ENCODE data around the gene OR4F15. TPM values are rescaled to one million over a fixed set of nuclear protein-coding genes. Genes with fewer than 3 reads are reported as not detected.
A peak's percentile ranks its signal among the peaks of the same experiment; 100 is the strongest.

OR4F15 gene
- total and polyA plus RNA-seq, 4 donors: not detected

DNA sequence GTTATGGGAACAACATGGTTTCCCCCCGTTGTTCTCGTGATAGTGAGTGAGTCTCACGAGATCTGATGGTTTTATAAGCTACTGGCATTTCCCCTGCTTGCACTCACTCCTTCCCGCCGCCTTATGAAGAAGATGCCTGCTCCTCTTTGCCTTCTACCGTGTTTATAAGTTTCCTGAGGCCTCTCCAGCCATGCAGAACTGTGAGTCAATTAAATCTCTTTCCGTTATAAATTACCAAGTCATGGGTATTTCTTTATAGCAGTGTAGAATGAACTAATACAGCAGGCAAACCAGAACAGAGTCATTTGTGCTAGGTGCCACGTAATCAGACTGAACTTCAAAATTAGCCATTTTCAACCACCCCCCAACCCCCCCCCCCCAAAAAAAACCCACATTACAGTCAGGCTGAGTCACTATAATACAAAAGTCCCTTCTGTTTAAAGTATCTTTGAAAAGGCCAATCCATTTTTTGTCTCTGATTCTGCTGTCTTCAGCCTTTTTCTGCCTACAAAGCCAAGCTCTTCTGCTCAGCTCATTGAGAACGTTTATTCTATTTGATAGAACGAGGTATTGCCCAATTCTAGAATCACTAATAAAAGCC lies 4.6 kb upstream of the OR4F15 start:
- Histone ChIP-seq H3K27ac (ENCODE audit: low read depth in 1 of 2, low read length in 1 of 2) (no peak overlapping the region), H3K4me3 (no peak overlapping the region), H3K9ac (ENCODE audit: insufficient read depth in 1 of 2, low read length in 2 of 2) (no peak overlapping the region), H3K4me1 (ENCODE audit: control insufficient read depth in 5 of 5, insufficient read depth in 5 of 5, low read length in 5 of 5) (no peaks in the 10 kb centered on the region), H3K9me3 (ENCODE audit: control insufficient read depth in 4 of 4, insufficient read depth in 3 of 4, low read length in 3 of 4) (peaks cover 0 to 2% (median 0%) of the 10 kb centered on the region in 4 donors), H3K36me3 (ENCODE audit: control insufficient read depth in 4 of 4, insufficient read depth in 4 of 4, low read length in 4 of 4) (no peaks in the 10 kb centered on the region), H3K27me3 (ENCODE audit: control insufficient read depth in 3 of 3, insufficient read depth in 3 of 3, low read length in 2 of 3) (no peaks in the 10 kb centered on the region)
- ATAC-seq (ENCODE audit: insufficient read depth, low FRiP score) (no peak), DNase-seq (no peak)
- TF ChIP-seq, protein P1, sequence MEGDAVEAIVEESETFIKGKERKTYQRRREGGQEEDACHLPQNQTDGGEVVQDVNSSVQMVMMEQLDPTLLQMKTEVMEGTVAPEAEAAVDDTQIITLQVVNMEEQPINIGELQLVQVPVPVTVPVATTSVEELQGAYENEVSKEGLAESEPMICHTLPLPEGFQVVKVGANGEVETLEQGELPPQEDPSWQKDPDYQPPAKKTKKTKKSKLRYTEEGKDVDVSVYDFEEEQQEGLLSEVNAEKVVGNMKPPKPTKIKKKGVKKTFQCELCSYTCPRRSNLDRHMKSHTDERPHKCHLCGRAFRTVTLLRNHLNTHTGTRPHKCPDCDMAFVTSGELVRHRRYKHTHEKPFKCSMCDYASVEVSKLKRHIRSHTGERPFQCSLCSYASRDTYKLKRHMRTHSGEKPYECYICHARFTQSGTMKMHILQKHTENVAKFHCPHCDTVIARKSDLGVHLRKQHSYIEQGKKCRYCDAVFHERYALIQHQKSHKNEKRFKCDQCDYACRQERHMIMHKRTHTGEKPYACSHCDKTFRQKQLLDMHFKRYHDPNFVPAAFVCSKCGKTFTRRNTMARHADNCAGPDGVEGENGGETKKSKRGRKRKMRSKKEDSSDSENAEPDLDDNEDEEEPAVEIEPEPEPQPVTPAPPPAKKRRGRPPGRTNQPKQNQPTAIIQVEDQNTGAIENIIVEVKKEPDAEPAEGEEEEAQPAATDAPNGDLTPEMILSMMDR (IDR thresholded peaks at IDR 0.05; ENCODE audit: control extremely low read depth, extremely low read depth): no peak
- 71 to 77% methylated on average over 10 of the region's 10 CpGs for WGBS, 2 donors

DNA sequence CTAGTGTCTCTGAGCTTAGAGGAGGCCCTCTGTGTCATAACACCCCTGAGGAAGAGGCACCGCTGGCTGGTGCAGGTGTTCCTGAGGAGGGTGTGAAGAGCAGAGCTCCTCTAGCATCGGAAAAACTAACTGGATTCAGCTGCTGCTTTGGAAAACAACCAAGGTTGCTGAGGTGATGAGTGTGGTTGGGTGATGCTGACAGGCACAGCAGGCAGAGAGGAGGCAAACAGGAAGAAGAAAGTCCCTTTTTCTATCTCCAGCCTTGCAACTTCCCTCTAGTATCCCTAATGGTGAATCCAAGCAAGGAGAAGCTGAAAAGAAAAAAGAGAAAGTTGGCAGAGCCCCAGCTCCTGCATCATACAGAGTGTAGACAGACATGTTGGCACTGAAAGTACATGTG lies 3.8 kb upstream of the OR4F15 start:
- no peak overlapping the region for H3K9ac ChIP-seq (ENCODE audit: insufficient read depth in 1 of 2, low read length in 2 of 2)
- ATAC-seq (ENCODE audit: insufficient read depth, low FRiP score) (no peak), DNase-seq (no peak)
- H3K27ac ChIP-seq (ENCODE audit: low read depth in 1 of 2, low read length in 1 of 2): no peak overlapping the region
- H3K36me3 ChIP-seq (ENCODE audit: control insufficient read depth in 4 of 4, insufficient read depth in 4 of 4, low read length in 4 of 4): no peaks in the 10 kb centered on the region
- H3K9me3 ChIP-seq (ENCODE audit: control insufficient read depth in 4 of 4, insufficient read depth in 3 of 4, low read length in 3 of 4): peaks cover 0 to 2% (median 0%) of the 10 kb centered on the region in 4 donors
- H3K4me1 ChIP-seq (ENCODE audit: control insufficient read depth in 5 of 5, insufficient read depth in 5 of 5, low read length in 5 of 5): no peaks in the 10 kb centered on the region
- H3K27me3 ChIP-seq (ENCODE audit: control insufficient read depth in 3 of 3, insufficient read depth in 3 of 3, low read length in 2 of 3): no peaks in the 10 kb centered on the region
- 60 to 68% methylated on average over 2 of the region's 2 CpGs for WGBS, 2 donors
- H3K4me3 ChIP-seq: no peak overlapping the region
- TF ChIP-seq, protein P1 (IDR thresholded peaks at IDR 0.05; ENCODE audit: control extremely low read depth, extremely low read depth): no peak

DNA sequence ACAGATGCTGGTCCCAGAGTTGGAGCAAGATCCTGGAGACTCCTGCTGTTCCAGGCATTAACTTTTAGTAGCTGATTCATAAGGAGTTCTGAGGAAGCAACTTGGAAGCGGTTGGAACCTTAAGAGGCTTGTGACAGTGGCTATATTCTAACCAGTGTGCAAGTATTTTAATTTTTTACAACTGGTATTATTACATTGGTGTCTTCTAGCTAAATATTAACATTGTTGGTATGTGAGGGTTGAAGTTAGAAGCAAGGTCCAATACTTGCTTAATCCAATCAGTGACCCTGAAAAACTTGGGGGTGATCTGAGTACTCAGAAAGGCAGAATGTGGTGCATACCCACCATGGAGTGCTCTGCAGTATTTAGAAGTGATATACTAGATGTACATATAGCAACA lies 1.5 kb upstream of the OR4F15 start:
- 84 to 88% methylated on average over 1 of the region's 1 CpG for WGBS, 2 donors
- H3K27ac ChIP-seq (ENCODE audit: low read depth in 1 of 2, low read length in 1 of 2): no peak overlapping the region
- no peaks in the 10 kb centered on the region for H3K36me3 ChIP-seq (ENCODE audit: control insufficient read depth in 4 of 4, insufficient read depth in 4 of 4, low read length in 4 of 4)
- H3K4me1 ChIP-seq (ENCODE audit: control insufficient read depth in 5 of 5, insufficient read depth in 5 of 5, low read length in 5 of 5): no peaks in the 10 kb centered on the region
- H3K4me3 ChIP-seq: no peak overlapping the region
- H3K27me3 ChIP-seq (ENCODE audit: control insufficient read depth in 3 of 3, insufficient read depth in 3 of 3, low read length in 2 of 3): no peaks in the 10 kb centered on the region
- TF ChIP-seq, protein P1 (IDR thresholded peaks at IDR 0.05; ENCODE audit: control extremely low read depth, extremely low read depth): no peak
- H3K9me3 ChIP-seq (ENCODE audit: control insufficient read depth in 4 of 4, insufficient read depth in 3 of 4, low read length in 3 of 4): peaks cover 0 to 2% (median 0%) of the 10 kb centered on the region in 4 donors
- no peak overlapping the region for H3K9ac ChIP-seq (ENCODE audit: insufficient read depth in 1 of 2, low read length in 2 of 2)
- DNase-seq (no peak), ATAC-seq (ENCODE audit: insufficient read depth, low FRiP score) (no peak)

DNA sequence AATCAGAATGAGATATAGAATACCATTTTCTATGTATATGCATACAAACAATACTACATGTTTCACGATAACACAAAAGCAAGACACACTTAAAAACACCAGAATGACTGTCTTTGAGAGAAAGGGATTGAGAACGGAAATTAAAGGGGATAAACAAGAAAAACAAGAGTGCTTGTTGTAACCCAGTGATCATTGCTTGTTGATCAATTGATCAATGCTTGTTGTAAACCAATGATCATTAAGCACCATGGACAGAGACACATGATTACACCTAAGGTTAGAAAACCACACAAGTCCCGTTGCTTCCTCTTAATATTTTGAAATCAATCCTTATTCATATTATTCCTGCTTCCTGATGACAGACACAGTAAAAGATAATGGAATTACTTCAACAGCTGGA lies 1.1 kb upstream of the OR4F15 start:
- DNase-seq (peak in 1 of 3 donors; percentile 10), ATAC-seq (ENCODE audit: insufficient read depth, low FRiP score) (no peak)
- Histone ChIP-seq H3K27me3 (ENCODE audit: control insufficient read depth in 3 of 3, insufficient read depth in 3 of 3, low read length in 2 of 3) (no peaks in the 10 kb centered on the region), H3K4me1 (ENCODE audit: control insufficient read depth in 5 of 5, insufficient read depth in 5 of 5, low read length in 5 of 5) (no peaks in the 10 kb centered on the region), H3K9me3 (ENCODE audit: control insufficient read depth in 4 of 4, insufficient read depth in 3 of 4, low read length in 3 of 4) (peaks cover 0 to 2% (median 0%) of the 10 kb centered on the region in 4 donors), H3K9ac (ENCODE audit: insufficient read depth in 1 of 2, low read length in 2 of 2) (no peak overlapping the region), H3K4me3 (no peak overlapping the region), H3K36me3 (ENCODE audit: control insufficient read depth in 4 of 4, insufficient read depth in 4 of 4, low read length in 4 of 4) (no peaks in the 10 kb centered on the region), H3K27ac (ENCODE audit: low read depth in 1 of 2, low read length in 1 of 2) (no peak overlapping the region)
- 51 to 59% methylated on average over 3 of the region's 3 CpGs for WGBS, 2 donors
- TF ChIP-seq, protein P1 (IDR thresholded peaks at IDR 0.05; ENCODE audit: control extremely low read depth, extremely low read depth): no peak
